ENCODE measurements around the gene SNAP23. TPM values are rescaled to one million over a fixed set of nuclear protein-coding genes. Genes with fewer than 3 reads are reported as not detected.

The SNAP23 gene
- total RNA-seq, 1 donor from 2014 or later = 96.3 TPM

DNA sequence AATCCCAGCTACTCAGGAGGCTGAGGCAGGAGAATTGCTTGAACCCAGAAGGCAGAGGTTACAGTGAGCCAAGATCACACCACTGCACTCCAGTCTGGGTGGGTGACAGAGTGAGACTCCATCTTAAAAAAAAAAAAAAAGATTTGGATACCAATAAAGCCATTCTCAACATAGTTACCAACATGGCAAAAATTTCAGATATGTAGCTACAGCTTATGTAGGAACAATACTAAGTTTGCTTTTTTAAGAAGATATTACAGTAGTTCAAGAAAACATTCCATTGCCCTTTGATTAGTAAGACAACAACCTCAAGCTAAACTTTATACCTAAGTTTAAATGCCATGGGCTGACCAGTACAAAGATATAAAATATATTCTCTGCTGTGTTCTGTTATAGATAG is 38.9 kb upstream of the SNAP23 start:
- no peaks in the 10 kb centered on the region for H4K20me1 ChIP-seq (ENCODE audit: low read depth)
- H3K79me2 ChIP-seq (ENCODE audit: low read depth) = peaks cover 40% of the 10 kb centered on the region
- Mint-ChIP-seq H3K4me3 (no peak overlapping the region), H3K27me3 (ENCODE audit: insufficient read depth, low read depth) (no peaks in the 10 kb centered on the region), H3K4me1 (peaks cover 22% of the 10 kb centered on the region), H3K27ac (no peak overlapping the region), H3K36me3 (peaks cover 9% of the 10 kb centered on the region), H3K9me3 (no peaks in the 10 kb centered on the region)
- H3F3A ChIP-seq (ENCODE audit: low read depth) = peaks cover 21% of the 10 kb centered on the region
- H3K9ac ChIP-seq = no peak overlapping the region
- H3K4me2 ChIP-seq = peak overlapping the region; percentile 75
- no peaks in the 10 kb centered on the region for H3K27me3 ChIP-seq
- H3K27ac ChIP-seq = peak overlapping the region; percentile 96
- H3K4me1 ChIP-seq = peaks cover 38% of the 10 kb centered on the region
- no peaks in the 10 kb centered on the region for H3K36me3 ChIP-seq
- no peak for TF ChIP-seq EZH2phosphoT487 (IDR thresholded peaks at IDR 0.05)
- no peak for TF ChIP-seq EZH2 (IDR thresholded peaks at IDR 0.05)
- TF ChIP-seq, protein P1, sequence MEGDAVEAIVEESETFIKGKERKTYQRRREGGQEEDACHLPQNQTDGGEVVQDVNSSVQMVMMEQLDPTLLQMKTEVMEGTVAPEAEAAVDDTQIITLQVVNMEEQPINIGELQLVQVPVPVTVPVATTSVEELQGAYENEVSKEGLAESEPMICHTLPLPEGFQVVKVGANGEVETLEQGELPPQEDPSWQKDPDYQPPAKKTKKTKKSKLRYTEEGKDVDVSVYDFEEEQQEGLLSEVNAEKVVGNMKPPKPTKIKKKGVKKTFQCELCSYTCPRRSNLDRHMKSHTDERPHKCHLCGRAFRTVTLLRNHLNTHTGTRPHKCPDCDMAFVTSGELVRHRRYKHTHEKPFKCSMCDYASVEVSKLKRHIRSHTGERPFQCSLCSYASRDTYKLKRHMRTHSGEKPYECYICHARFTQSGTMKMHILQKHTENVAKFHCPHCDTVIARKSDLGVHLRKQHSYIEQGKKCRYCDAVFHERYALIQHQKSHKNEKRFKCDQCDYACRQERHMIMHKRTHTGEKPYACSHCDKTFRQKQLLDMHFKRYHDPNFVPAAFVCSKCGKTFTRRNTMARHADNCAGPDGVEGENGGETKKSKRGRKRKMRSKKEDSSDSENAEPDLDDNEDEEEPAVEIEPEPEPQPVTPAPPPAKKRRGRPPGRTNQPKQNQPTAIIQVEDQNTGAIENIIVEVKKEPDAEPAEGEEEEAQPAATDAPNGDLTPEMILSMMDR (IDR thresholded peaks at IDR 0.05) = no peak
- DNase-seq (ENCODE audit: low spot score) = no peak
- H3K9me3 ChIP-seq (ENCODE audit: low read depth) = no peaks in the 10 kb centered on the region
- H3K4me3 ChIP-seq = peak overlapping the region; percentile 26
- no peak overlapping the region for H2AFZ ChIP-seq (replicated peaks)

GRCh38 chr15:42456971-42457370 is 38.5 kb upstream of the SNAP23 start:
- Histone ChIP-seq H3K36me3 (no peaks in the 10 kb centered on the region), H3K4me2 (peak overlapping the region; percentile 75), H3K4me1 (peaks cover 39% of the 10 kb centered on the region), H3K27me3 (no peaks in the 10 kb centered on the region), H2AFZ (replicated peaks) (no peak overlapping the region), H3F3A (ENCODE audit: low read depth) (peaks cover 21% of the 10 kb centered on the region), H3K9me3 (ENCODE audit: low read depth) (no peaks in the 10 kb centered on the region), H4K20me1 (ENCODE audit: low read depth) (no peaks in the 10 kb centered on the region), H3K9ac (no peak overlapping the region), H3K27ac (peak overlapping the region; percentile 96), H3K79me2 (ENCODE audit: low read depth) (peaks cover 43% of the 10 kb centered on the region), H3K4me3 (peak overlapping the region; percentile 26)
- DNase-seq (ENCODE audit: low spot score) = no peak
- Mint-ChIP-seq H3K9me3 (no peaks in the 10 kb centered on the region), H3K27ac (peak overlapping the region; percentile 97), H3K36me3 (peaks cover 6% of the 10 kb centered on the region), H3K4me1 (peaks cover 22% of the 10 kb centered on the region), H3K27me3 (ENCODE audit: insufficient read depth, low read depth) (no peaks in the 10 kb centered on the region), H3K4me3 (peak overlapping the region; percentile 24)
- TF ChIP-seq, protein P1 (IDR thresholded peaks at IDR 0.05) = no peak
- TF ChIP-seq EZH2 (IDR thresholded peaks at IDR 0.05) (no peak), EZH2phosphoT487 (IDR thresholded peaks at IDR 0.05) (no peak)

DNA sequence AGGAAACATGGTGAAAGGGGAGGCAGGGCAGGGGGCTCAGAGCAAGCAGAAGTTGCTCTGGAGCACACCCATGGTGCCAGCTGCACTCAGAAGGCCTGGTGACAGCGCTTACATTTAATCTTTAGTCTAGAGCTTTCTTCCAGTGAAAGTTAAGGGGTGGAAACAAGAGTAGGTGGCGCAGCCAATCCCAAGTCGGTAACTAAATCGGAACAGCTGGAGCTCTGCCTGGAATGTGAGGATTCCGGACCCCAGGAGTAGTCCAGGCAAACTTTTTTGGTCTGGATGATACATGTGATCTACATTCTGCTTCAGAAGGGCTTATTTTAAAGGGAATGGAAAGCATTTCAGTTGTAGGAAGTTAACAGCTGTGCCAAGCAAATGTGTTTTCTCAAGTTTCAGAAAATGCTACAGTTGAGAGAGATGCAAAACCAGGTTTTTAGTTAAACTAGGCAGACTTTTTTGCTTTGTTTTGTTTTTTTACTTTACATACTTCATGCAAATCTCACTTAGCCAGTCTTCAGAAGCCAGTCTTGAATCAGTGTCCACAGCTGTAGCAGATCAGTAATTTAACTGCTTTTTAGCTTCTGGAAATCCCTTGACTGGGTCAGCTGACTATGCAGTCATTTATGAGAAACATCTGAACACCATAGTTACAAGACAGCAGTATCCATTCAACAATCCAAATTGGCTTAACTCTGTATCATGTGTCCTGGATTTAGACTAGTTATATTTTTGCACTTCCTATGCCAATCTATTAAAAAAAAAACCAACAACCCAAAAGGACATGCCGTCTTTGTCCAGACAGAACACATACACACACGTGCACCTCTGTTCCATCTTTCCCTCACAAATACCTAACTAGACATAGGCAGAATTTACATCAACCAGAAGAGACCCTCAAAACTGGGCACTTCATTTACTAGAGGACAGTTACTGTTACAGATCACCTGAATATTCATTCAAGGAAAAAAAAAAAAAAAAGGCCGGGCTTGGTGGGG is 37.7 kb upstream of the SNAP23 start:
- peak overlapping the region; percentile 31 for H3K4me3 ChIP-seq
- Mint-ChIP-seq H3K27ac (peak overlapping the region; percentile 97), H3K9me3 (no peaks in the 10 kb centered on the region), H3K4me3 (peak overlapping the region; percentile 24), H3K4me1 (peaks cover 22% of the 10 kb centered on the region), H3K36me3 (peaks cover 6% of the 10 kb centered on the region), H3K27me3 (ENCODE audit: insufficient read depth, low read depth) (no peaks in the 10 kb centered on the region)
- no peak overlapping the region for H3K9ac ChIP-seq
- peak; percentile 95 for DNase-seq (ENCODE audit: low spot score)
- H3K36me3 ChIP-seq = no peaks in the 10 kb centered on the region
- H3F3A ChIP-seq (ENCODE audit: low read depth) = peaks cover 21% of the 10 kb centered on the region
- H4K20me1 ChIP-seq (ENCODE audit: low read depth) = no peaks in the 10 kb centered on the region
- H3K4me1 ChIP-seq = peaks cover 39% of the 10 kb centered on the region
- no peaks in the 10 kb centered on the region for H3K27me3 ChIP-seq
- peak overlapping the region; percentile 96 for H3K27ac ChIP-seq
- H3K4me2 ChIP-seq = peak overlapping the region; percentile 75
- TF ChIP-seq EZH2phosphoT487 (IDR thresholded peaks at IDR 0.05) = no peak
- no peak for TF ChIP-seq EZH2 (IDR thresholded peaks at IDR 0.05)
- TF ChIP-seq, protein P1 (IDR thresholded peaks at IDR 0.05) = no peak
- no peaks in the 10 kb centered on the region for H3K9me3 ChIP-seq (ENCODE audit: low read depth)
- H3K79me2 ChIP-seq (ENCODE audit: low read depth) = peaks cover 43% of the 10 kb centered on the region
- peak overlapping the region; percentile 5 for H2AFZ ChIP-seq (replicated peaks)
